WTC11 (cell line): ENCODE measurements around the gene GLRA1.

ENCODE experiments used
- CTCF ChIP-seq: fragments of 200-600 bp; IDR thresholded peaks from 2 replicates; pipeline ENCODE4 v1.8.0; 2022; ENCODE audit warnings: antibody characterized with exemption
- EMX1 ChIP-seq: fragments of 250-450 bp; sonication (Bioruptor Pico); IDR thresholded peaks from 2 replicates; pipeline ENCODE4 v1.8.0; 2021; ENCODE audit warnings: mild to moderate bottlenecking
- SOX15 ChIP-seq: fragments of 250-450 bp; sonication (Bioruptor Pico); IDR thresholded peaks from 2 replicates; pipeline ENCODE4 v1.9.0; 2021; ENCODE audit warnings: mild to moderate bottlenecking
- ZNF121 ChIP-seq: sonication (generic); formaldehyde crosslinking; IDR thresholded peaks from 2 replicates; pipeline ENCODE4 v1.8.0; 2023; ENCODE audit warnings: missing genetic modification reagents
- TF ChIP-seq, protein P1 (sequence below): sonication (generic); formaldehyde crosslinking; IDR thresholded peaks from 2 replicates; pipeline ENCODE4 v1.8.1; 2023; ENCODE audit warnings: mild to moderate bottlenecking, missing genetic modification reagents, moderate library complexity

GRCh38 chr5:151952238-151952637, 27.6 kb upstream of the GLRA1 start:
- TF ChIP-seq ZNF121 (CRISPR knock-in tag) (no peak), CTCF (no peak), EMX1 (CRISPR knock-in tag) (no peak), SOX15 (no peak)
- TF ChIP-seq, protein P1, sequence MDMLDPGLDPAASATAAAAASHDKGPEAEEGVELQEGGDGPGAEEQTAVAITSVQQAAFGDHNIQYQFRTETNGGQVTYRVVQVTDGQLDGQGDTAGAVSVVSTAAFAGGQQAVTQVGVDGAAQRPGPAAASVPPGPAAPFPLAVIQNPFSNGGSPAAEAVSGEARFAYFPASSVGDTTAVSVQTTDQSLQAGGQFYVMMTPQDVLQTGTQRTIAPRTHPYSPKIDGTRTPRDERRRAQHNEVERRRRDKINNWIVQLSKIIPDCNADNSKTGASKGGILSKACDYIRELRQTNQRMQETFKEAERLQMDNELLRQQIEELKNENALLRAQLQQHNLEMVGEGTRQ (CRISPR knock-in tag), result no peak
